ENCODE measurements around the gene GADL1. TPM values are rescaled to one million over a fixed set of nuclear protein-coding genes. Genes with fewer than 3 reads are reported as not detected.

GADL1 gene
- total and polyA plus RNA-seq, 7 experiments from 2014 or later: not detected

DNA sequence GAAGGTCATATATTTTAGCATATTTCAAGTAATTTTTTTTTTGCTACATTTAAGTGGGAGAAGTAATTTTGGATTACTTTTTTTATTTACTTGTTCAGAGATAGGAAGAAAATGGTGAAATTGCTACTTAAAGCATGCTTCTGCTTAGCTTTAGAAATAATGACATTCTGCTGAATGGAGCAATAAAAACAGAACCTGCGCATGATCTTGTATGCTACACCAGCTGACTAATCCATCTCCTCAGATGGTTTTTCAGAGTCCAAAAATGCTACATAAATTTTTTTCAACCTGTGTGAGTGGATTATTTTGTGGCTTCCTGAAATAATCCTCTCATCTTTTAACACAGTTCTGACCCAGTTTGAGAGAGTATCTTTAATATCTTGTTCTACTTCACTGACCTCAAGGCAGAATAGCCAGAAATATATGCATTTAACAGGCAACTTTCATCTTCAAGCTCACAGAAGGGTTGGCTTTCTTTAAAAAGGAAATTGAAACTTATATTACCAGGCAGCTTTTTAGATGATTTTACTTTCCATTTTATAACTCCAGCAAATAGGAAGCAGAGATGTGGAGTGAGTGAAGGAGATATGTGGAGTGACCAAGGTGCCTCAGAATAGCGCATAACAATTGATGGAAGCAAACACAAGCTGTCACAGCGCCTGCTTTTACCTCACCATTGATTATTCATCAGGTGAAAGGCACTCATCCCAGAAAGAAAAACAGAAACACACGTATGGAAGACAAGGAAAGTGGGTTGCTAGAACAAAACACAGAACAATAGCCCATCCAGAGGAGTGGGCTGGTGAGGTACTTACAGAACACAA lies 151.5 kb downstream of the GADL1 start:
- Histone ChIP-seq H3K36me3 (ENCODE audit: control insufficient read depth in 2 of 3, insufficient read depth in 3 of 3, low read length in 3 of 3) (no peaks in the 10 kb centered on the region), H3K27me3 (ENCODE audit: control insufficient read depth in 2 of 2, insufficient read depth in 2 of 2, low read length in 2 of 2) (no peaks in the 10 kb centered on the region), H3K4me1 (ENCODE audit: control insufficient read depth in 2 of 2, insufficient read depth in 2 of 2, low read length in 2 of 2) (peaks cover 0 to 4% of the 10 kb centered on the region in 2 donors), H3K4me3 (ENCODE audit: low read length) (no peak overlapping the region), H3K27ac (ENCODE audit: low read depth, low read length) (no peak overlapping the region), H3K9me3 (ENCODE audit: control insufficient read depth in 2 of 3, low read length in 3 of 3) (no peaks in the 10 kb centered on the region)
- intact Hi-C loops (cut with micrococcal nuclease): no loop called here
- Mint-ChIP-seq H3K9me3 (no peaks in the 10 kb centered on the region), H3K4me1 (peaks cover 0 to 31% (median 23%) of the 10 kb centered on the region in 7 donors), H3K27ac (peak overlapping the region in 4 of 9 donors; percentile 6 to 14 (median 8)), H3K4me3 (peak overlapping the region in 7 of 10 donors; percentile 1 to 47 (median 40)), H3K27me3 (no peaks in the 10 kb centered on the region), H3K36me3 (no peaks in the 10 kb centered on the region)
- CTCF ChIA-PET: interaction anchor here (1.8 kb wide), 1 partner anchor 700 kb away, joined by 4 read pairs; no protein-coding TSS in a partner anchor
- POLR2A ChIA-PET: interaction anchor here (0.8 kb wide), 1 partner anchor 8 kb away, joined by 3 read pairs; no protein-coding TSS in a partner anchor
- ATAC-seq: no peak
- no peak for DNase-seq

DNA sequence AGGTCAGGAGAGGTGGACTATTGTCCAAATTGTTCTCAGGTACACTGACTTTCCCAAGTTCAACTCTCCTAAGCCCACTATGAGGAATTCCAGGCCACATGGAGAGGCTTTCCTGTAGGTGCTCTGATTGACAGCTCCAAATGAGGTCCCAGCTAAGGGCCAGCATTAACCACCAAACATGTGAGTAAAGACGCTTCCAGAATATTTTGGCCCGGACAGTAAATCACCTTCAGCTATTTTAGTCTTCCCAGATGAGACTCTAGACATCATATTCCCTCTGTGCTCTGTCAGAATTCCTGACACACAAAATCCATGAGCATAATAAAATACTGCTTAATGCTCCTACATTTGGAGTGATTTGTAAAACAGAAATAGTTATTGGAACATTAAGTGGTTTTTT lies 152.6 kb downstream of the GADL1 start:
- ATAC-seq (no peak), DNase-seq (no peak)
- H3K36me3 ChIP-seq (ENCODE audit: control insufficient read depth in 2 of 3, insufficient read depth in 3 of 3, low read length in 3 of 3): no peaks in the 10 kb centered on the region
- H3K27ac Mint-ChIP-seq: no peak overlapping the region
- no peaks in the 10 kb centered on the region for H3K27me3 ChIP-seq (ENCODE audit: control insufficient read depth in 2 of 2, insufficient read depth in 2 of 2, low read length in 2 of 2)
- CTCF ChIA-PET: no interaction called here
- intact Hi-C loops (cut with micrococcal nuclease): no loop called here
- no peak overlapping the region for H3K27ac ChIP-seq (ENCODE audit: low read depth, low read length)
- POLR2A ChIA-PET: no interaction called here
- H3K9me3 ChIP-seq (ENCODE audit: control insufficient read depth in 2 of 3, low read length in 3 of 3): no peaks in the 10 kb centered on the region
- H3K4me1 Mint-ChIP-seq: peaks cover 0 to 37% (median 26%) of the 10 kb centered on the region in 7 donors
- H3K4me3 Mint-ChIP-seq: no peak overlapping the region
- H3K27me3 Mint-ChIP-seq: no peaks in the 10 kb centered on the region
- peaks cover 0 to 4% of the 10 kb centered on the region in 2 donors for H3K4me1 ChIP-seq (ENCODE audit: control insufficient read depth in 2 of 2, insufficient read depth in 2 of 2, low read length in 2 of 2)
- H3K36me3 Mint-ChIP-seq: no peaks in the 10 kb centered on the region
- no peak overlapping the region for H3K4me3 ChIP-seq (ENCODE audit: low read length)
- H3K9me3 Mint-ChIP-seq: no peaks in the 10 kb centered on the region

DNA sequence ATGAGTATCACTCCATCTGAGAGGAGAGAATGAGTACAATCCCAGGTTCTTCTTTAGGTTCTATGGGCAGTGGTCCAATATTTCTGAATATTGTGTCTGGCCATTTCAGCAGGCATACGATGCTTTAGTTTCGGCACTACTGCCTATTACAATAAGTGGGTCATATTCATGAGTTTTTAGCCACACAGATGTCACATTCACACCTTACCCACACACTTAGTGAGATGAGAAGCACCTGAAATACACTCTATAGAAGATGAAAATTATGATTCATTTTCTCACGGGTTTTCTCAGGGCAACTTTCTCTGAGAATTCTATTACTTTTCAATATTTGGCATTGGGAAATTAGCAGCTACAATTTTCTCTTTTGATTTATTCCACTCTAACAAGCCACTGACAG lies 155.9 kb downstream of the GADL1 start:
- no peaks in the 10 kb centered on the region for H3K9me3 ChIP-seq (ENCODE audit: control insufficient read depth in 2 of 3, low read length in 3 of 3)
- H3K36me3 Mint-ChIP-seq: peaks cover 0 to under 1% (median 0%) of the 10 kb centered on the region in 5 donors
- intact Hi-C loops (cut with micrococcal nuclease): no loop called here
- ATAC-seq (no peak), DNase-seq (no peak)
- H3K4me1 ChIP-seq (ENCODE audit: control insufficient read depth in 2 of 2, insufficient read depth in 2 of 2, low read length in 2 of 2): peaks cover 3 to 4% of the 10 kb centered on the region in 2 donors
- peak overlapping the region in 1 of 9 donors; percentile 30 for H3K27ac Mint-ChIP-seq
- H3K4me1 Mint-ChIP-seq: peaks cover under 1 to 48% (median 35%) of the 10 kb centered on the region in 7 donors
- H3K27me3 Mint-ChIP-seq: peaks cover 0 to under 1% (median 0%) of the 10 kb centered on the region in 5 donors
- no peak overlapping the region for H3K4me3 ChIP-seq (ENCODE audit: low read length)
- no peaks in the 10 kb centered on the region for H3K36me3 ChIP-seq (ENCODE audit: control insufficient read depth in 2 of 3, insufficient read depth in 3 of 3, low read length in 3 of 3)
- no peak overlapping the region for H3K27ac ChIP-seq (ENCODE audit: low read depth, low read length)
- POLR2A ChIA-PET: no interaction called here
- no peak overlapping the region for H3K4me3 Mint-ChIP-seq
- no peaks in the 10 kb centered on the region for H3K27me3 ChIP-seq (ENCODE audit: control insufficient read depth in 2 of 2, insufficient read depth in 2 of 2, low read length in 2 of 2)
- peaks cover 0 to 11% (median 0%) of the 10 kb centered on the region in 11 donors for H3K9me3 Mint-ChIP-seq
- CTCF ChIA-PET: no interaction called here

DNA sequence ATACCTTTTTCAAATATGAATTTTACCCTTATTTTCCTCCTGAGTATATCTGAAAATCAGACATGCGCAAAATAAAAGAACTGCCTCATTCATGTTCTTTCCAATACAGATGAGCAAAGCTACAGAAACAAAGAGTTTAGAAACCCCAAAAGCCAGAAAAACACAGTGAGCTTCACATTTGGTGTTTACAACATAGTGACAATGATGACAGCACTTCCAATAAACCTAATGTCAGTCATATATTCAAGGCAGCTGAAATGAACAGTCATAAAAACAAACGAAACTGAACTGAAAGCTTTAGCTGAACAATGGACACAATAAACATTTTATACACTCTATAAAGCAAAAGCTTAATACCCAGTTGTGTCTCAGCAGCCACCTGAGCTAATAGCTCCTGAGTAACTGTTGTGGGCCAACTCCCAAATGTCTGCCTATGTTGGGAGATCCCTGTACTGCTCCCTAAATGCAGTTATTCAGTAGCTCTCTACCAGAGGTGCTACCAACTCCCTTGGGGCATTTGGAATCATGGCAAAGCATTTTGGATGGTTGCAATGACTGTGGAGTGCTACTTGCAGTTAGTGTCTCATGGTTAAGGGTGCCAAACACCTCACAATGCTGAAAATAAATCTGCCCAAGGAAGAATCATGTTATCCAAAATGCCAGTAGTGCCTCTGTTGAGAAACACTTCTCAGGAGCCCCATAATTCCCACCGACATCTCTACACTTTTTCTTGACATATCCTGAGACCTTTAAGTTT lies 156.5 kb downstream of the GADL1 start:
- Histone ChIP-seq H3K36me3 (ENCODE audit: control insufficient read depth in 2 of 3, insufficient read depth in 3 of 3, low read length in 3 of 3) (no peaks in the 10 kb centered on the region), H3K4me3 (ENCODE audit: low read length) (no peak overlapping the region), H3K9me3 (ENCODE audit: control insufficient read depth in 2 of 3, low read length in 3 of 3) (no peaks in the 10 kb centered on the region), H3K27me3 (ENCODE audit: control insufficient read depth in 2 of 2, insufficient read depth in 2 of 2, low read length in 2 of 2) (no peaks in the 10 kb centered on the region), H3K4me1 (ENCODE audit: control insufficient read depth in 2 of 2, insufficient read depth in 2 of 2, low read length in 2 of 2) (peaks cover 3% of the 10 kb centered on the region in 2 donors), H3K27ac (ENCODE audit: low read depth, low read length) (no peak overlapping the region)
- Mint-ChIP-seq H3K9me3 (peaks cover 0 to 11% (median 0%) of the 10 kb centered on the region in 11 donors), H3K27ac (peak overlapping the region in 1 of 9 donors; percentile 74), H3K27me3 (peaks cover 0 to 2% (median 0%) of the 10 kb centered on the region in 5 donors), H3K4me1 (peaks cover 2 to 45% (median 32%) of the 10 kb centered on the region in 7 donors), H3K4me3 (no peak overlapping the region), H3K36me3 (peaks cover 0 to 2% (median 0%) of the 10 kb centered on the region in 5 donors)
- ATAC-seq (no peak), DNase-seq (no peak)
- CTCF ChIA-PET: no interaction called here
- POLR2A ChIA-PET: no interaction called here
- intact Hi-C loops (cut with micrococcal nuclease): no loop called here

DNA sequence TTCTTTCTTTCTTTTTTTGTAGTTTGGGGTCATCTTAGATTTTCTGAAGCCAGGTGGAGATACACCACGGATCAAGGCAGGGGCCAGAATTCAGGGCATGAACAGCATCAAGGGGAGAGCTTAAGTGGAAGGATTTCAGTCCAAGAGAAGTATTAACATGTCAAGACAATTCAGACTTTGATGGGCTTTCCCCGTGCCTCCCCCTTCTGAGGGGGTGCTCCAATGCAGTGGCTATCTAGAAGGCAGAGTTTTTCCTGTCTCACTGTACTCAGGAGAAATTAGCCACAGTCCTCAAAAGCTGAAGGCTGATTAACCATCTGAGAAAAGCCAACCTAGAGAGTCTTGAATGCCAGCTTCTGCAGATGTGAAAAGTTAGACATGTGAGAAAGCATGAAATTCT lies 160.8 kb downstream of the GADL1 start:
- Mint-ChIP-seq H3K27ac (no peak overlapping the region), H3K4me3 (peak overlapping the region in 5 of 10 donors; percentile 2 to 42 (median 20)), H3K9me3 (peaks cover 0 to 11% (median 0%) of the 10 kb centered on the region in 11 donors), H3K36me3 (peaks cover 0 to 2% (median 0%) of the 10 kb centered on the region in 5 donors), H3K27me3 (peaks cover 0 to 2% (median 0%) of the 10 kb centered on the region in 5 donors), H3K4me1 (peaks cover 14 to 74% (median 61%) of the 10 kb centered on the region in 7 donors)
- ATAC-seq: no peak
- Histone ChIP-seq H3K4me1 (ENCODE audit: control insufficient read depth in 2 of 2, insufficient read depth in 2 of 2, low read length in 2 of 2) (peaks cover 3 to 15% of the 10 kb centered on the region in 2 donors), H3K27ac (ENCODE audit: low read depth, low read length) (no peak overlapping the region), H3K4me3 (ENCODE audit: low read length) (no peak overlapping the region), H3K27me3 (ENCODE audit: control insufficient read depth in 2 of 2, insufficient read depth in 2 of 2, low read length in 2 of 2) (no peaks in the 10 kb centered on the region), H3K9me3 (ENCODE audit: control insufficient read depth in 2 of 3, low read length in 3 of 3) (no peaks in the 10 kb centered on the region), H3K36me3 (ENCODE audit: control insufficient read depth in 2 of 3, insufficient read depth in 3 of 3, low read length in 3 of 3) (no peaks in the 10 kb centered on the region)
- ChIA-PET CTCF (interaction anchor here (0.5 kb wide), 1 partner anchor 1195 kb away, joined by 3 read pairs; no protein-coding TSS in a partner anchor), POLR2A (no interaction called here)
- intact Hi-C loops (cut with micrococcal nuclease): no loop called here
- DNase-seq: no peak

DNA sequence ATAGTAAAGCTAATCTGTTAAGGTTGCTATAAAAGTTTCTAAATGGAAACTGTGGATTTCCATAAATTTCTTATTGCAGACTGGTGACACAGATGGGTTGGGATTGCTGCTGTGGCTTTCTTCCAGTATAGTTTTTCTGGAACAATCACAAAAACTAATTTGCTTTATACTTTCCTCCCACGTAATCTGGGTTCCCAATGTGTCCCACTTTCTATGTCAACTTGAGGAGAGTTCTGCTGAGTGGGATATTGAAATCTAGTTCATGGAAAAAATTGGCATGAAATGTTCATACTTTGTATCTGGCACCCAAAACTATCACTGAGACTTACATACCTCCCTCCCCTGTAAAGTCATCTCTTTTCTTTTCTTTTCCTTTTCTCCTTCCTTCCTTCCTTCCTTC lies 161.3 kb downstream of the GADL1 start:
- Mint-ChIP-seq H3K27ac (no peak overlapping the region), H3K9me3 (peaks cover 0 to 11% (median 0%) of the 10 kb centered on the region in 11 donors), H3K4me1 (peaks cover 14 to 75% (median 63%) of the 10 kb centered on the region in 7 donors), H3K4me3 (peak overlapping the region in 2 of 10 donors; percentile 20 to 42), H3K36me3 (peaks cover 0 to 2% (median 0%) of the 10 kb centered on the region in 5 donors), H3K27me3 (peaks cover 0 to 2% (median 0%) of the 10 kb centered on the region in 5 donors)
- POLR2A ChIA-PET: no interaction called here
- Histone ChIP-seq H3K27me3 (ENCODE audit: control insufficient read depth in 2 of 2, insufficient read depth in 2 of 2, low read length in 2 of 2) (no peaks in the 10 kb centered on the region), H3K27ac (ENCODE audit: low read depth, low read length) (no peak overlapping the region), H3K36me3 (ENCODE audit: control insufficient read depth in 2 of 3, insufficient read depth in 3 of 3, low read length in 3 of 3) (no peaks in the 10 kb centered on the region), H3K4me3 (ENCODE audit: low read length) (no peak overlapping the region), H3K9me3 (ENCODE audit: control insufficient read depth in 2 of 3, low read length in 3 of 3) (no peaks in the 10 kb centered on the region), H3K4me1 (ENCODE audit: control insufficient read depth in 2 of 2, insufficient read depth in 2 of 2, low read length in 2 of 2) (peaks cover 3 to 15% of the 10 kb centered on the region in 2 donors)
- ATAC-seq: no peak
- intact Hi-C loops (cut with micrococcal nuclease): no loop called here
- no peak for DNase-seq
- CTCF ChIA-PET: interaction anchor here (0.5 kb wide), 1 partner anchor 1196 kb away, joined by 3 read pairs; no protein-coding TSS in a partner anchor

Measured in naive thymus-derived CD4-positive, alpha-beta T cell (primary cell).